ENCODE data around the gene FIZ1.
"Not testable (repeated sequence)": the region's sequence is repeated elsewhere in the genome, so short reads cannot be mapped to it uniquely, and the experiment has no call there.

Gene FIZ1

DNA sequence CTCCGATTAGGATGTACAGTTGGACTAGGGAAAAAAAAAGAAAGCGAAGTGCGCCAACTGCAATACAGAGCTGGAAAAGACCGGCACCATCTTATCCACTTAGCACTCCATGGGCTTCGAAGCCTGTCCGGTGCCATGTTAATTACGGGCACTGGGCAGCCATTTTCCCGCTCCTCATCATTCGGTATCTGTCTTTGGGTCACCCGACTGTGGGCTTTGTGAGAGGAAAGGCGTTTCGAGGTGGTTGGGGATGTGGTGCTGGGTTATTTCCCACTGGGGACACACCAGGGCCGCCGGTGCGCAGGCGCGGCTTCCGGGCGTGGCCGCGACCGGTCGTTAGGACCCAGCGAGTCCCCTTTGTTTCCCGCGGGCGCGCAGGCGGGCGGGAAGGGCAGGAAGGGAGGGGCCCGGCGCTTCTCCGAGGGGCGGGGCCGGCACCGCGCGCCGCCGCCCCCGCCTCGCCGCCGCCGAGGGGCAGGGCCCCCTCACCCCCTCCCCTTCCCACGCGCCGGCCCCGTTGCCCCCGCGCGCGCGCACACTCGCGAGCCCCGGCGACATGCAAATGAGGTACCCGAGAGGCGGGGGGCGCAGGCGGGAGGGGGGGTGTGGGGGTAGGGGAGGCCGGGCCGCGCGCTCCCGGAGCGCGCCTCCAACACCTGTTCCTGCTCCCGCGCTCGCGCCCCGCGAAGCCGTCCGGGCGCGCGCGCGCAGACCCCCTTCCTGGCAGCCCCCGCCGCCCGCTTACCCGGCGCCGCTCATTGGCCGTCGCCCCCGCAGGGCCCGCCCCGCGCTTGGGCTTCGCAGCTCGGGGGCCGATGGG, 735 bp upstream of the FIZ1 start, which contains the start of gene ZNF524:
Gene ZNF524 (plus strand): TSS at position 447 of the 820 bp plus-strand sequence. CDS start 1,825 bp downstream, outside the sequence.
- peak within 1 kb of the TSS; percentile 82 for H3K4me3 ChIP-seq (ENCODE audit: low read depth, low read length)
- DNase-seq (ENCODE audit: low read depth) = peak; percentile 53

DNA sequence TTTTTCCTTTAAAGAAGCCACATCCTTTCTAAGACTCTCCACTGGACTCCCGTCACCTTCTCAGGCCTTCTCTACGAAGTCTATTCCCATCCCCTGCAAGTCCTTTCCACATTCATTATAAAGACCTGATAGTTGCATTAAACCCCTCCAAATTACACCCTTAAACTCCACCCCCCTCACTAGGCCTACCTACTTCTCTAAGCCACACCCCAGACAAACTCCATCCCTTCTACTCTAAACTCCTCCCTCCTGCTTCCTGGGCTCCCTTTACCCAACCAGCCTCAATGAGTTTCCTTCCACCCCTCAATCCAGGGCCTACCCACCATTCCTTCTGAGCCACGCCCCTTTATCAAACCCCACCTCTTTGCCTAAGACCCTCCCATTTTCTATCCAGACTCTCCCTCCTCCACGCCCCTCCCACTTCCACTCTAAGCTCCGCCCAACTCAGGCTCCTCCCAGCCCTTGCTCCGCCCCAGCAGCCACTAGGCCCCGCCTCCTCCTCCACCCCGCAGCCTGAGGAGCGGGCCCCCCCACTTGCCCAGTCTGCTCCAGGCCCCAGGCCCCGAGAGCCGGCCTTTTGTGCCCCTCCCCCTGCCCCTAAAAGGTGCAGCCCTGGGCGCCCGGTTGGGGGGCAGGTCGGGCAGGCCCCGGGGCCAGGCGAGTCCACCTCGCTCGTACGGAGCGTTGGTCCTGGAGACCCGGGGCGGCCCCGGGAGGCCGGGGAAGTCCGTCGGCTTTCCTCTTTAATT, 424 bp downstream of the FIZ1 start:
- peak overlapping the region; percentile 82 for H3K4me3 ChIP-seq (ENCODE audit: low read depth, low read length)
- DNase-seq (ENCODE audit: low read depth) = peak; percentile 79

DNA sequence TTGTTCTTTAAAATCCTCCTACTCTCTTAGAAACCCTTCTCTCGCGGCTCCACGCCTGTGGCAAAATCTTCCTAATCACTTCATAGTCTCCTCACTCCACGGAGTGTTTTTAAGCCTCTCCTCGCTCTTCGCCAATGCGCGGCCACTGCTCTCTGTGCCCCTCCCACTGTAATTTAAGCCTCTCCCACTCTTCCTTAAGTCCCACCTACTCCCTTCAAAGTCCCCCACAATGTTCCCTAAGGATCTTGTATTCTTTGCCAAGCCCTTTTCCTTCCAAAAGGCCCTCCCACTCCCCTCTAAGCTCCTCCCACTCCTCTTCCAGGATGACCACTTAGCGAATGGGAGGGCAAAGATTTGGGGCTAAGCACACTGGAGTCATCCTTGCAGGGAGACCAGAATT, 1.3 kb downstream of the FIZ1 start:
- no peak overlapping the region for H3K4me3 ChIP-seq (ENCODE audit: low read depth, low read length)

DNA sequence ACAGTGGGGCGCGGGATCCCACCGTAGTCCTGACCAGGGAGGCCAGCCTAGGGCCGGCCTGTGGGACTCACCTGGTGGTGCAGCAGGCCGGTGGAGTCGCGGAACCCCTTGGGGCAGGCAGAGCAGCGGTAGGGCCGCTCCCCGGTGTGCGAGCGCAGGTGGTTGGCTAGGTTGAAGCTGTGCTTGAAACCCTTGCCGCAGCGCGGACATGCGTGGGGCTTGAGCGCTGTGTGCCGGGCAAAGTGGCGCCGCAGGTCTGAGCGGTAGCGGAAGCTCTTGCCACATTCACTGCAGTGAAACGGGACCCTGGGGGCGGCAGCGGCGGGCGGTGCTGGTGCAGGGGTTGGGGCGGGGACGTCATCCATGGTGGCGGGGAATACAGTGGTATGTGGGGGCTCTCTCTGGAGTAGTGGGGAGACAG, 1.8 kb downstream of the FIZ1 start:
- no peak overlapping the region for H3K4me3 ChIP-seq (ENCODE audit: low read depth, low read length)
- DNase-seq (ENCODE audit: low read depth) = no peak

More for the DNA sequence above, 1.3 kb downstream of the FIZ1 start:
- no peak for DNase-seq (ENCODE audit: low read depth)

GRCh38 chr19:55596304-55596703, 3.0 kb downstream of the FIZ1 start:
- no peak for DNase-seq (ENCODE audit: low read depth)
- no peak overlapping the region for H3K4me3 ChIP-seq (ENCODE audit: low read depth, low read length)

- no peak overlapping the region for H3K4me3 ChIP-seq (ENCODE audit: low read depth, low read length)
- DNase-seq (ENCODE audit: low read depth) = no peak
Measured at GRCh38 chr19:55594996-55595545, 4.2 kb downstream of the FIZ1 start.

GRCh38 chr19:55593096-55593772, 6.1 kb downstream of the FIZ1 start:
- no peak for DNase-seq (ENCODE audit: low read depth)
- H3K4me3 ChIP-seq (ENCODE audit: low read depth, low read length) = no peak overlapping the region

DNA sequence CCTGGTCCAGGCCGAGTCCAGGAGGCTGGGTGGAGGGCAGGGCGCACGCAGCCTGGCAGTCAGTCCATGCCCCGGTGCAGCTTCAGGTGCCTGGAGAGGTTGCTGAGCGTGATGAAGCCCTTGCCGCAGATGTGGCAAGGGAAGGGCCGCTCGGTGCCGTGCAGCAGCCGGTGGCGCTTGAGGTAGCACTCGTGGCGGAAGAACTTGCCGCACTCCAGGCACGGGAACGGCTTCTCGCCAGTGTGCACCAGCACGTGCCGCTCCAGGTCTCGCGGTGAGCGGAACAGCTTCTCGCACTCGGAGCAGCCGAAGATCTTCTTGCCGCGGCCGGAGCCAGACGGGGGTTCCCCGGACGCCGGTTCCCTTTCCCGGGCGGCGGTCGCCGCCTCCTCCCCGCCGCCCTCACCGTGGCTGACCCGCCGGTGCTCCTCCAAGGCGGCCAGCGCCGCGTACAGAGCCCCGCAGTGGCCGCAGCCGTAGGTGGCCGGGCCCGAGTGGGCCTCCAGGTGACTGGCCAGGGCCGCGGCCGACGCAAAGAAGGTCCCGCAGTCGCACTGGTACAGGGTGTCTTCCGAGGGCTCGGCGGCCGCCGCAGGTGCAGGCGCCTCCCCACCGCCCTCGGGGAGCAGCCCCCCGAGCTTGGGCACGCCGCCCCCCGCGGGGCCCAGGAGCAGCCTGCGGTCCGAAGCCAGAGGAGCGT, 6.8 kb downstream of the FIZ1 start:
- DNase-seq (ENCODE audit: low read depth) = no peak

GRCh38 chr19:55591555-55591954, 7.8 kb downstream of the FIZ1 start:
- DNase-seq (ENCODE audit: low read depth) = no peak
- H3K4me3 ChIP-seq (ENCODE audit: low read depth, low read length) = no peak overlapping the region

More for the DNA sequence above, 6.8 kb downstream of the FIZ1 start:
- H3K4me3 ChIP-seq (ENCODE audit: low read depth, low read length) = no peak overlapping the region

DNA sequence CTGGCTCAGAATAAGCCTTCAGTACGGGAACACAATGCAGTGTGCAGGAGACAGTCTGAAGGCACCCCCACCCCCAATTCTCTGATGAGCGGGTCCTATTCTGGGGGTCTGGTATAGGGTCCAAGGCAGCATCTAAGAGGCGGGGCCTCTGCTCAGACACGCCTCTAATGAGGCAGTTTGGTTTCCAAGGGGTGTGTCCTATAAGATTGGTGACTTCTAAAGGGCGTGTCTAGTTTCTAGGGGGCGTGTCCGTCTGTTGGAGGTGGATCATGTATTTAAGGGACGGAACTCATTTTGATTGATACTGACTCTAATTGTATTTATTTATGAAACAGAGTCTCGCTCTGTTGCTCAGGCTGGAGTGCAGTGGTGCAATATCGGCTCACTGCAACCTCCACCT, 8.7 kb downstream of the FIZ1 start:
- DNase-seq (ENCODE audit: low read depth) = no peak
- H3K4me3 ChIP-seq (ENCODE audit: low read depth, low read length) = no peak overlapping the region

DNA sequence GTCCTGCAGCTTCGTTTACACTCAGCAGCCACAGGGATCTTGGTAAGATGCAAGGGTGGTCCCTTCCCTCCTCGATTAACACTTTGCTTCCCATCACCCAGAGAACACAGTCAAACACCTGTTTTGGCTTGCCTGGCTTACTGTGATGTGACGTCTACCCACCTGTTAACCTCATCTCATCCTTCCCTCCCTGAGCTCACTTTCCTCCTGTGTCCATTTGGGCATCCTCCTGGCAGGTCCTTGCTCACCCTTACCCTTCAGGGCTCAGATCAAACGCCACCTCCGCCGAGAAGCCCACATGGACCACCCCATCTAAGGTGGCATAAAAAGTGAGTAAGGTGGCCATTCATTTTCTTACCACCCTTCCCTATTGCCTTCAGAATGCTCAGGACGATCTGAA, 9.2 kb downstream of the FIZ1 start:
- H3K4me3 ChIP-seq (ENCODE audit: low read depth, low read length) = no peak overlapping the region
- DNase-seq (ENCODE audit: low read depth) = no peak

GRCh38 chr19:55588738-55589137, 10.6 kb downstream of the FIZ1 start:
- H3K4me3 ChIP-seq (ENCODE audit: low read depth, low read length) = no peak overlapping the region
- no peak for DNase-seq (ENCODE audit: low read depth)

- peak overlapping the region; percentile 48 for H3K4me3 ChIP-seq (ENCODE audit: low read depth, low read length)
- peak; percentile 64 for DNase-seq (ENCODE audit: low read depth)
Measured at GRCh38 chr19:55586976-55587668, 12.2 kb downstream of the FIZ1 start.

GRCh38 chr19:55585658-55586339, 13.5 kb downstream of the FIZ1 start:
- peak; percentile 63 for DNase-seq (ENCODE audit: low read depth)
- peak overlapping the region; percentile 21 for H3K4me3 ChIP-seq (ENCODE audit: low read depth, low read length)

DNA sequence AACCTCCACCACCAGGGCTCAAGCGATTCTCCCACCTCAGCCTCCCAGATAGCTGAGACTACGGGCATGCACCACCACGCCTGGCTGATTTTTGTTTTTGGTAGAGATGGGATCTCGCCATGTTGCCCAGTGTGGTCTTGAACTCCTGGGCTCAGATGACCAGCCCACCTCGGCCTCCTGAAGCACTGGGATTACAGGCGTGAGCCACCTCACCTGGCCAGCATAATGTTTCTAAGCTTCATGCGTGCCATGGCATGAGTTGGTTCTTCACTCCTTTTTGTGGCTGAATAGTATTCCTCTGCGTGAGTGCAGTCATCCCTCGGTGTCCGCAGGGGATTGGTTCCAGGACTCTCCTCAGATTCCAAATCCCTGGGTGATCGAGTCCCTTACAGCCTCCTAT, 14.4 kb downstream of the FIZ1 start:
- H3K4me3 ChIP-seq (ENCODE audit: low read depth, low read length) = no peak overlapping the region

DNA sequence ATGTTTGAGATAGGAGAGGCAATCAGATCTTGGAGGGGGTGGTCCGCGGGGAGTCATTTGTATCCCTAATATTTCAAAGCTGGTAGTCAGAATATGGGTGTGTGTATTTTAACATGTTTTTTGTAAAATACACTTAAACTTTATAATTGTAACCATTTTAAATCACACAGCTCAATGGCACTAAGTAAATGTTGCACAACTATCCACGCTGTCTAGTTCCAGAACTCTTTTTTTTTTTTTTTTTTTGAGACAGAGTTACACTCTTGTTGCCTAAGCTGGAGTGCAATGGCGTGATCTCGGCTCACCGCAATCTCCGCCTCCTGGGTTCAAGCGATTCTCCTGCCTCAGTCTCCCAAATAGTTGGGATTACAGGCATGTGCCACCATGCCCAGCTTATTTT, 15.4 kb downstream of the FIZ1 start:
- DNase-seq (ENCODE audit: low read depth); H3K4me3 ChIP-seq (ENCODE audit: low read depth, low read length): not testable (repeated sequence)

More for the DNA sequence above, 14.4 kb downstream of the FIZ1 start:
- DNase-seq (ENCODE audit: low read depth) = no peak

GRCh38 chr19:55582284-55582683, 17.0 kb downstream of the FIZ1 start:
- DNase-seq (ENCODE audit: low read depth); H3K4me3 ChIP-seq (ENCODE audit: low read depth, low read length): not testable (repeated sequence)

DNA sequence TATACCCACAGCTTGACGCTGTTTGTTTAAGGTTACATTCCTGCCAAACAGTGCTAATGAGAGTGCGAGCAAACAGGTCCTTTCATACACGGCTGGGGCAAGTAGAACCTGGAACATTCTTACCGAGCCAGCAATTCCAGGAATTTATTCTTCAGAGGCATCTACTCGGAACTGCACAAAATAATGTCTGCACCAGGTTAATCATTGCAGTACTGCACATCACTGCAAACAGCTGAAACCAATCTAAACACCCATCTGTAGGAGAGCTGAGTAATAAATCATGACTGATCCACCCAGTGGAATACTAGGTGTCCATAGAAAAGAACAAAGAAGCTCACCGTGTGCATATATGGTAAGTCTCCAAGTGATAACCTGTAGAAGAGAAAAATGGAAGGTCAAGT, 17.5 kb downstream of the FIZ1 start:
- H3K4me3 ChIP-seq (ENCODE audit: low read depth, low read length) = no peak overlapping the region
- no peak for DNase-seq (ENCODE audit: low read depth)

All from skeletal muscle cell (primary cell).